ENCODE results near the gene PLD6.

GRCh38 chr17:17243163-17243562 lies 37.0 kb upstream of the PLD6 start:
- no peak for TF ChIP-seq POLR2A (IDR thresholded peaks at IDR 0.05)
- TF ChIP-seq, protein P1, sequence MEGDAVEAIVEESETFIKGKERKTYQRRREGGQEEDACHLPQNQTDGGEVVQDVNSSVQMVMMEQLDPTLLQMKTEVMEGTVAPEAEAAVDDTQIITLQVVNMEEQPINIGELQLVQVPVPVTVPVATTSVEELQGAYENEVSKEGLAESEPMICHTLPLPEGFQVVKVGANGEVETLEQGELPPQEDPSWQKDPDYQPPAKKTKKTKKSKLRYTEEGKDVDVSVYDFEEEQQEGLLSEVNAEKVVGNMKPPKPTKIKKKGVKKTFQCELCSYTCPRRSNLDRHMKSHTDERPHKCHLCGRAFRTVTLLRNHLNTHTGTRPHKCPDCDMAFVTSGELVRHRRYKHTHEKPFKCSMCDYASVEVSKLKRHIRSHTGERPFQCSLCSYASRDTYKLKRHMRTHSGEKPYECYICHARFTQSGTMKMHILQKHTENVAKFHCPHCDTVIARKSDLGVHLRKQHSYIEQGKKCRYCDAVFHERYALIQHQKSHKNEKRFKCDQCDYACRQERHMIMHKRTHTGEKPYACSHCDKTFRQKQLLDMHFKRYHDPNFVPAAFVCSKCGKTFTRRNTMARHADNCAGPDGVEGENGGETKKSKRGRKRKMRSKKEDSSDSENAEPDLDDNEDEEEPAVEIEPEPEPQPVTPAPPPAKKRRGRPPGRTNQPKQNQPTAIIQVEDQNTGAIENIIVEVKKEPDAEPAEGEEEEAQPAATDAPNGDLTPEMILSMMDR (IDR thresholded peaks at IDR 0.05): no peak
- no peak for TF ChIP-seq POLR2AphosphoS5 (IDR thresholded peaks at IDR 0.05)
- no peak for TF ChIP-seq EP300 (IDR thresholded peaks at IDR 0.05)
